GM18861 (cell line): Measurements from ENCODE around the gene MAN1A2.

Experiments
- ATAC-seq: cut with Tn5 transposase; IDR thresholded peaks from one replicate; pipeline ENCODE4 v1.9.1; 2021; ENCODE audit not compliant: unreplicated experiment

Gene MAN1A2

DNA sequence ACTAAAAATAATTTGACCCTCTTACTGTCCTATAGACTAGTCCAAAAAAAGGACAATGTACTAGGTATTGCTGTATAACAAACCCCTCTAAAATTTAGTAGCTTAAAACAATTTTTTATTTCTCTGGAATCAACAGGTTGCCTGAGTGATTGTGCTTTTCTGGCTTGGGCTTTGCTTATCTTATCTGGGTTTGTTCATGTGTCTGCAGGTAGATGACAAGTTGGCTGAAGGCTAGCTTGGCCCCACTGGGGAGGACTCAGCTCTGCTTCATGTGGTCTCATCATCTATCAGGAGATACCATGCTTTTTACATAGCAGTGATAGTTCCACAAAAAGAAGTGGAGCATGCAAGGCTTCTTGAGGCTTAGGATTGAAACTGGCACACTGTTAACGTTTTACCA is 114.2 kb downstream of the MAN1A2 start:
- no peak for ATAC-seq

GRCh38 chr1:117493906-117494305 is 126.7 kb downstream of the MAN1A2 start:
- no peak for ATAC-seq

DNA sequence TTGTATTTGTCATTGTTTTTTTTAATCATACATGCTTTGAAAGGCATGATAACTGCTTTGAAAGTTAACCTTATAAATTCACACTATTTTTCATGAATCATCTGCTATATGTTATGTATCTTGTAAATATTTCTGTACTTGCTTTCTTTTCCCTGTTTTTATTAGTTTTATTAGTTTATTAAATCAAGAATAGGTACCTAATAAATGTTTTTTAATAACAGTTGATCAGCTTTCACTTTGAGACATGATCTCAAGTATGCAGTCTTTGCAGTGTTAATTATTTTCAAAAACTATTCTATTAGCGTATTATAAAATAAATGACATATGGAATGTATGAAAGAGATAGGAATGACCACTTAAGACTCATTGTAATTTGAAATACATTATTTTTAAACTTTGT is 127.8 kb downstream of the MAN1A2 start:
- ATAC-seq = no peak

DNA sequence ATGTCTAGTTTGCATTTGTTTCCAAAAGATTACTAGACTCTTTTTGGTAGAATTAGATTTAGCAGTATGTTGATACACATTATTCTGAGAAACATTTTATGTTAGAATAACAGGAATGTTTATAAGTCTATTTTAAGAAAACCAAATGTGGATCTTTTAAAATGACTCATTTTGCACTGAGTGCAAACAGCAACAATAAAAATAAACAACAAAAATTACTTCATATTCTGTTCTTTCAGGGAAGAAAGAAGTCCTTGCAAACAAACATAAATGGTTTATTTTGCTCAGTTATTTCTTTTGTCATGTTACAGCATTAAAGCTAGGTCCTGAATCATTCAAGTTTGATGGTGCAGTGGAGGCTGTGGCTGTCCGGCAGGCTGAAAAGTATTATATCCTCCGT is 131.8 kb downstream of the MAN1A2 start:
- no peak for ATAC-seq

DNA sequence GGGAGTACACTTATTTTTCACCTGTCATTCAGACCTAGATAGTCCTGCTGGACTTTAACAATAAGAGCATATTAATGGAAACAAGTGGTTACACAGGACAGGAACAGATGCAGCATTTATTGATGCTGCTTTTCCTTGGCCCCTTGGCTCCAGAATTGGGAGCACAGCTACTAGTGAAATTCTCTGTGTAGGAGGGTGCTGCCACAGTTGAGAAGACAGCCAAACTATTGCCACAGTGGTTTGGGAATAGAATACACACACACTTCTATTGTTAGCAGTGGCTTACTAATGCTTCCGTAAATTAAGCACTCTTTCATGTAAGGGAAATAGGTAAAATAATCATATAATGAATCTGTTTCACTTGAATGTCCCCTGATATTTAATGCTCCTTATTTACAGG is 133.3 kb downstream of the MAN1A2 start:
- no peak for ATAC-seq

GRCh38 chr1:117501281-117501680 is 134.0 kb downstream of the MAN1A2 start:
- ATAC-seq = no peak

DNA sequence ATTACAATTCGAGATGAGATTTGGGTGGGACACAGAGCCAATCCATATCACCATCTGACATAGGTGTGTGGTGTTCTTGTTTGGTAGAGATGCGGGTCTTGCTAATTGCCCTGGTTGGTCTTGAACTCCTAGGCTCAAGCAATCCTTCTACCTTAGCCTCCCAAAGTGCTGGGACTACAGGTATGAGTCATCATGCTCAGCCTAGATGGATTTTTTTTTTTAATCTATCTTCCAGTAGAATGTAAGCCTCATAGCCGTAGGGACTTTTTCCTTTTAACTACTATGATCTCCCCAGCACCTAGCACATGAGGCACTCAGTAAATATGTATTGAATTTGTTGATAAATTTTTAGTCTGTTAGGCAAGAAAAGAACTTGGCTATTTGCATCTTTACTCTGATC is 144.0 kb downstream of the MAN1A2 start:
- no peak for ATAC-seq

GRCh38 chr1:117512728-117513321 is 145.6 kb downstream of the MAN1A2 start:
- ATAC-seq = no peak

GRCh38 chr1:117523111-117523510 is 155.9 kb downstream of the MAN1A2 start:
- no peak for ATAC-seq

GRCh38 chr1:117527074-117527473 is 159.8 kb downstream of the MAN1A2 start:
- ATAC-seq = no peak

DNA sequence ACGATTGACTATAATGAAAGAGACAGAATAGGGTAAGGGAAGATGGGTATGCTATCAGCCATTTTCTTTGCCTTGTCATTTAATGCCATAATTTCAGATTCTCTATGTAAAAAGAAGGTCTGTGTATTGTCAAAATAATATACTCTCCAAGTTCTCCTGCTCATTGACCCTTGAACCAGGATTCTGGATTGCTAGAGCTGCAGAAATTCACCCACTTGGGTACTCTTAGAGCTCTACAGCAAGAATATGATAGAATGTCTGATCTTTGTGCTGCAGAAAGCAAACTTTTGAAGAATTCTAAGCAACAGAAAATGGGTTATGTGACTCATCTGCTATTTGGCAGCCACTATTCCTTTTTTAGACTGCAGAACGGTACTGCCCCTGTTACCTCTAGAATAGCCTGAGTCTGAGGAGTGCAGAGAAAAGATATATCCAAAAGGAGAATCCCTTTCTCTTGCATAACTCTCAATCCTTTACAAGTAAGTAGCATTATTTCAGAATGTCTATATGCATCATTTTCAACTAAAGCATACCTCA is 160.4 kb downstream of the MAN1A2 start:
- ATAC-seq = no peak

- ATAC-seq = no peak
Observed at GRCh38 chr1:117529683-117530082, 162.4 kb downstream of the MAN1A2 start.

- ATAC-seq = no peak
Observed at GRCh38 chr1:117531222-117531621, 164.0 kb downstream of the MAN1A2 start.

- ATAC-seq = peak; percentile 83
Observed at GRCh38 chr1:117534995-117535467, 167.8 kb downstream of the MAN1A2 start.

DNA sequence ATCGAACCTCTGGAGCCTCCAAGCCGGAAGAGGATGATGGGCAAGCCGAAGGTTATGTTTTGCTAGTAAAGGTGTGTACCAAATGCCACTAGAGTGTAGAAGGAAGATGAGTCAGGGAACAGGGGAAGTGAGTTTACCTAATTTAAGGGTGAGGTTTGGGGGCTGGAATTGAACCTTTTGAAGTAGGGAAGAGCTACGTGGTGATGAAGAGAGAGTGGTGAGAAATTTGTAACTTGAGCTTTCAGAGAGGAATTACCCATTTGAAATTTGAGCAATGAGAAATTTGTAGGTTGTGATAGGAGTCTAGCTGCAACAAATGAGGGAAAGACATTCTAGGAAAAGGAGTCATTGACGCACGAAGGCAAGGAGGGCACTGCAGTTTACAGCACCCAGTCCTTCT is 168.6 kb downstream of the MAN1A2 start:
- ATAC-seq = no peak

DNA sequence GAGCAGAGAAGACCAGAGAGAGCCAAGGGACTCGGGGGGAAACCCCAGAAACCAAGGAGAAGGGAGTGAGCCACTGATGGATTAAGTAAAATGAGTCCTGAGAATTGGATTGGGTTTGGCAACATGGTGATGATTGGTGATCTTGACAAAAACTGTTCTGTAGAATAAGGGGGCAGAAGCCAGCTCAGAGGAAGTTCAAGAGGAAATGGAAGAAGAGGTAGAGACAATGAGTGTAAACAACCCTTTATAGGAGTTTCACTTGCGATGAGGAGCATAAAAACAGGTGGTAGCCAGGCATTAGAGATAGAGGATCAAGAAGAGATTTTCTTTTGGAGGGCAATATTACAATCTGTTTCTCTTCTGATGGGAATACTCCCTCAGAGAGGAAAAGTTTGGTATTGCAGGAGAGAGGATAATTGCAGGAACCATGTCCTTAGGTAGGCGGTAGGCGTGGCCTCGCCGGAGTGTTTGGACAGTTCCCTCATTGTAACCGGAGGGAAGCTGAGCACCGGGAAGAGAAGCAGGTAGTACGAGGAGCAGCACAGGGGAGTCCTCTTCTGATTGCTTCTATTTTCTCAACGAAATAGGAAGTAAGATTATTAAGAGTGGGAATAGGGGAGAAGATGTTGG is 170.2 kb downstream of the MAN1A2 start:
- ATAC-seq = no peak

GRCh38 chr1:117540532-117540931 is 173.3 kb downstream of the MAN1A2 start:
- ATAC-seq = no peak

DNA sequence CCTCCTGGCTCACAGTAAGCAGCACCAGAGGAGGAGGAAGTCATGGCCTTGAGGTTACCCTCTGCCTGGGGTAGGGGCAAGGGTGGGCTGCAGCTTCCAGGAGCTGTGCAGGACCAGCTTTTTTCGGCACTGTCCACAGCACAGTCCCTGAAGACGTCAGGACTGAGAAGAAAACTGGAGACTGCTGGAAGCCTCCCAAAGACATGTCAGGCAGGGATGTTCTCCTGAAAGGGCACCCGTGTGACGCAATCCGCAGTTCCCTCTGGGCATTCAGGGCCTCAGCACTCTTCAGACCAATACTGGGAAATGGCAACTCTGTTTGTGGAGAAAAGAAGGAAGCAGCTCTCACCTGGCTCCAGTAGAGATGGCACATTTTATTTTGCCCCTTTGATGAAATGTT is 173.8 kb downstream of the MAN1A2 start:
- no peak for ATAC-seq

DNA sequence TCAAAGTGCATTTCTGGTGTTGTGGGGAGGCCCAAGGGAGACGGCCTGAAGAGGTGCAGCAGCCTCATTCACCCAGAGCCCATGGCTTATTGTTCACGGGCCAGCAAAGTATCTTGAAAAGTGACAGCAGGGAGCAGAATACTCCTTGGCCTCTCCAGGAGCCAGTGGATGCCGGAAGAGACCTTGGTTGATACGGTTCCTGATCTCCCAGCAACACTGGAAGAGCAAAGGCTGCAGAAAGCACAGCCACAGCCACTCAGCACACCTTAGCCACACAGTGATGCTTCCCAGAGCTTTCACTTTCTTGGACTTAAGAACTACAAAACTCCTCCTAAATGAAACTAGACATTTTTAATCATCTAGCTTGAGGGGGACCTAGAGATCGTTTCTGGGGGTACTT is 174.3 kb downstream of the MAN1A2 start:
- no peak for ATAC-seq

DNA sequence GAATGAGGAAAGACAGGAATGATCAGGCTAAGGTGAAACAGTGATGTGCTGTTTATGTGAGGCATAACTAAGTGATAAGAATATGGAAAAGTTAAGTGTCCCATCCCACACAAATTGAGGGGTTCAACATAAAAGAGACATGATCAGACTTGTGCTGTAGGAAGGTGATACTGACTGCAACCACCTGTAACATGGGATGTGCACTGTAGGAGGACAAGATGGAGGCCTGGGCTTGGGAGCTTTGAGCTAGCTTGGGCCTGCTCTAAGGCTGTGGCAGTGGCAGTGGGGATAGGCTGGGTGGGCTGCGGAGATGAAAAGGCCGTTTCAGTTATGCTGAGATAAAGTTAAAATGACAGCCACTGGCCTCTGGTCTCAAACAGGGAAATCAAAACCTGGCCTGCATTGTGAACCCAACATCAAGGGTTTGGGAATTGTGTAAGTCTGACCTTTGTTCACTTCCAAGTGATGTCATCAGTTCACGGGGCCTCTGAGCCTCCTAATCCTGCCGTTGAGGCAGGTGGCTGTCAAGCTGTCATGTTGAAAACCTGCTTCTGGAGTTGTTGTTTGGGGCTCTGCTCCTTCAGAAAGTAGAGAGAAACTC is 177.4 kb downstream of the MAN1A2 start:
- ATAC-seq = no peak

GRCh38 chr1:117546467-117546866 is 179.2 kb downstream of the MAN1A2 start:
- ATAC-seq = no peak

DNA sequence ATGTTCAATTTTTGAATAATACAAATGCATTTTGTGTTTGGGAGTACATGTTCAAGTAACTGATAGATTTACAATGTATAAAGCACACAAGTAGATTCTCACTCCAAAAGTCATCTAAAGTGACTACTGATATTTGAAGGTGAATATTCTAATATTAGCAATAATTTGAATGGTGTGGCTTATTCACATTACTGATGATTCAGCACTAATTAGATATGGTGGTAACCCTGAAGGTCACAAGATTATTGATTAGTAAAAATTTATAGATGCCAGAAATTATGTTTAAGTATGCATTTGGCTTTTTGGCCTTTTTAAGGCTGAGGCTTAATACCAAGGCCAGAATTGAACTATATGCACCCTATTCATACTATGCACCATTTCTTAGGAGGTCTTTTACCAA is 186.2 kb downstream of the MAN1A2 start:
- ATAC-seq = no peak
